Ammon's horn (tissue), 1 donor: Measurements from ENCODE around the gene FAM219A.

Source experiments
- DNase-seq: peaks from one replicate; pipeline ENCODE4 v3.0.0-alpha.2; 2016; ENCODE audit warnings: low spot score

Gene FAM219A

DNA sequence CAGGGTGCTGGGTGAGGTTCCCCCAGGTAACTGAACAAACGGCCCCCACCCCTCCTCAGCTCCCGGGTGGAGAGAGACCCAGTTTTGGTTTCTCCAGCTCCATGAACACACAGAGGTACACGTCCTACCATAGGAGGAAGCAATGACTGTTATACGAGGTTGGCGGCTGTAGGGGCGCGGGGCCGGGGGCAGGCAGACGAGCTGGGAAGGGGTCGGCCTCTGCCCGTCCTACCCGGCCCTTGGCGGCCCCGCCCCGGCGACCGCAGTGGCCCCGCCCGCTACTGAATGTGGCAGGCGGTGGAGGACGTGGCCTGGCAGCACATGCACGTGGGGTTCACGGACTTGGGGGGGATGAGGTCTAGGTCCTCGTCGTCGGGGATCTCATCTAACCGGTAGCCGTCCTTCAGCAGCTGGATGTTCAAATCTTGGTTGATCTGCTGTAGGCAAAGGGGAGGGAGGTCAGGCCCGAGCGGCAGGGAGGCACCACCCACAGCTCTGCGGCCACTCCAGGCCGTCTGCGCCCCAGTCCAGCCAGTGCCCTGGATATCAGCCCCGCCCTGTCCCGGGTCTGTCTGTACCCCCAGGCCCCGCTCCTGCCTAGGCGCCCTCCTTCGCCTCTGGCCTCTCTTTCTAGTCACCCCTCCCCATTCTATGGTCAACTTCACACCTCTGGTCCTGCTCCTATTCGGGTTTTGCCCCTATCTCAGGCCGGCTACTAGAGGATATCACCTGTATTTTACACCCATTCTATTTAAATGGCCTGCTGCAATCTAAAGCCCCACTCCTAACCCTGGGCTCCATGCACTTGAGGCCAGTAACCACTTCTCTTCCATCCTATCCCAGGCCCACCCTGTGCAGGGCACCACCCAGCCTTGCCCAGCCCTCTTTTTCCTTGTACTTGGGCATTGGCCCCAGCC, 57.4 kb downstream of the FAM219A start:
- DNase-seq = no peak

- no peak for DNase-seq
These were observed 58.1 kb downstream of the FAM219A start for GRCh38 chr9:34400275-34400674.

DNA sequence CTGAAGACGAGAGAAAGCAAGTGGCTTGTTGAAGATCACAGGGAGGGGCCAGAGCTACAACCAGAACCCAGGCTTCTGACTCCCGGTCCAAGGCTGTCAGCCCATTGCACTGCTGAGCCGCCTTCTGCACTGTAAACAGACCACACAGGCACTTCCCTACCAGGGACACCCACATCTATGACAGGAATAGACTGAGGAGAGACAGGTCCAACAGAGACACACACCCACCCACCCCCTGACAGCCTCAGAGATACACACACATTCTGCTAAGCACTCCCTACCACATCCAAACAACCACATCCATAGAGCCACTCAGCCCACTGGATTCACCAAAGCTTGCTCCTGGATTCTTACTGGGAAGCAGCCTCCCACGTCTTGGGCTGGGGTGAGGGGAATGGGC, 58.6 kb downstream of the FAM219A start:
- peak; percentile 55 for DNase-seq

DNA sequence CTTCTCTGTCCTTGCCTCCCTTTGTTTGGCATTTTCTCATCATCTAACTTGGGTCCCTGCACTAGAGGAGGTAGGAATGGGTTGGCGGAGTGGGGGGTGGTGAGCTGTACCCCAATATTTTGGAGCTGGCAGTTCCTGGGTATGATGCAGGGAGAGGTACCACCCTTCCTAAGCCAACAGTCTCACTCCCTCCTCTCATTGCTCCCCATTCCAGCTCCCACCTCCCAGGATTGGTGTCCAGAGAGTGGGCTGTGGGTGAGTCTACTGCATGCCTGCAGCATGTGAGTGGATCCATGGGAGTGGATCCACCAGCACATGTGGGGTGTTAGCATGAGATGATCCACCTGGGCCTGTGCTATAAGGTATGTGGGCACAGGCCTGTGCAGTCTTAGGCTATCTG, 59.5 kb downstream of the FAM219A start:
- DNase-seq = no peak

GRCh38 chr9:34396276-34397214, 61.8 kb downstream of the FAM219A start:
- no peak for DNase-seq

DNA sequence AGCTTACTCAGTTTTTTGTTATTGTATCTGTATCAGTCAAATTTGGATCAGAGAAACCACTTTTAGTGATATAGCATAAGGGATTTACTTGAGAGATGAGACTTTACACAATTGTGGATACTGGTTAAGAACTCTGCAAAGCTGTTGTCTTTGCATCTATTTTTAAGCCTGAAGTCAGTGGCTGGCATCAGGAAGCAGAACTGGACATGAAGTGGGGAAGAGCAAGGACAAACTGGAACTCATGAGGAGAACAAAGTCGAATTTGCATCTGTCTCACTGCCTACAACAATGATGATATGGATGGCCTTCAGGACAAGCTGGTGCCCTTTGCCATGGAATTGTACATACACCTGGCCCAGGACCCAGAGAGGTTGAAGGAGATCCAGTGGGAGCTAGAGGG, 65.9 kb downstream of the FAM219A start:
- DNase-seq = no peak

DNA sequence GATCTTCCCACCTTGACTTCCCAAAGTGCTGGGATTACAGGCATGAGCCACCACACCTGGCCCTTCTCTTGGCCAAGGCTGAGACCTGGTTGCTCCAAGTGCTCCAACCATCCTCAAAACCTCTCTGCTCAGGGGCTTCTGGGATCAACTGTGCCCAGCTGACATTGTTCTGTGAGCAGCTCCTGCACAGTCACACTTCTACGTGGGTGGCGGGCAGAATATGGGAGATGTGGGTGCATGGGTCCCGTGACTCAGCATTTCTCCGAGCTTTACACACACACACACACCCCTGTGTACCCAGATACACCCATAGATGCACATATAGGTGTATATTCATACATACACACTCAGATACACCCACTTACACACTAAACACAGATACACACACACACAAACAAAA, 71.1 kb downstream of the FAM219A start:
- DNase-seq = no peak

DNA sequence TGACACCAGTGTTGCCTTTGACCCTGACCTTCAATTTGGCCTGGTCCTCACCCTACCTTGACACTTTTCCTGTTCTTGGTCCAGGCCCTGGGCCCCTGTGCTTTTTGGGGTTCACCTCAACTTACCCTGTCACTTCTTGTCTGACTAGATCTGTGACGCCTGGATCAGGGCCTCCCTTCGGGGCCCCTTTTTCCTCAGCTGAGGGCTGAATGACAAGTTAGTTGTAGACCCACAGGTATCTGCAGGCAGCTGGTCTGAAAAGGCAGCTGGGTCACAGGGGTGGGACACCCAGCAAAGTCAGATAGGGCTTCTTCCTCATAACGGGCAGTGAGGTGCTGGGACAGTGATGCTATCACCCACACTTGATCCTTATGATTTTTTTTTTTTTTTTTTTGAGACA, 71.7 kb downstream of the FAM219A start:
- no peak for DNase-seq

GRCh38 chr9:34385561-34386230, 72.7 kb downstream of the FAM219A start:
- DNase-seq = no peak

GRCh38 chr9:34384368-34385165, 73.8 kb downstream of the FAM219A start:
- DNase-seq = no peak

- DNase-seq = no peak
These were observed 74.5 kb downstream of the FAM219A start for GRCh38 chr9:34383904-34384303.

- no peak for DNase-seq
These were observed 75.5 kb downstream of the FAM219A start for GRCh38 chr9:34382879-34383278.

- DNase-seq = no peak
These were observed 76.3 kb downstream of the FAM219A start for GRCh38 chr9:34382054-34382453.

- peak; percentile 33 for DNase-seq
These were observed 77.0 kb downstream of the FAM219A start for GRCh38 chr9:34381323-34381722.

- peak; percentile 80 for DNase-seq
These were observed 77.7 kb downstream of the FAM219A start for GRCh38 chr9:34380511-34381315.

- DNase-seq = no peak
These were observed 78.3 kb downstream of the FAM219A start for GRCh38 chr9:34380034-34380510.

- peak; percentile 94 for DNase-seq
These were observed 78.9 kb downstream of the FAM219A start for GRCh38 chr9:34379334-34380033.

DNA sequence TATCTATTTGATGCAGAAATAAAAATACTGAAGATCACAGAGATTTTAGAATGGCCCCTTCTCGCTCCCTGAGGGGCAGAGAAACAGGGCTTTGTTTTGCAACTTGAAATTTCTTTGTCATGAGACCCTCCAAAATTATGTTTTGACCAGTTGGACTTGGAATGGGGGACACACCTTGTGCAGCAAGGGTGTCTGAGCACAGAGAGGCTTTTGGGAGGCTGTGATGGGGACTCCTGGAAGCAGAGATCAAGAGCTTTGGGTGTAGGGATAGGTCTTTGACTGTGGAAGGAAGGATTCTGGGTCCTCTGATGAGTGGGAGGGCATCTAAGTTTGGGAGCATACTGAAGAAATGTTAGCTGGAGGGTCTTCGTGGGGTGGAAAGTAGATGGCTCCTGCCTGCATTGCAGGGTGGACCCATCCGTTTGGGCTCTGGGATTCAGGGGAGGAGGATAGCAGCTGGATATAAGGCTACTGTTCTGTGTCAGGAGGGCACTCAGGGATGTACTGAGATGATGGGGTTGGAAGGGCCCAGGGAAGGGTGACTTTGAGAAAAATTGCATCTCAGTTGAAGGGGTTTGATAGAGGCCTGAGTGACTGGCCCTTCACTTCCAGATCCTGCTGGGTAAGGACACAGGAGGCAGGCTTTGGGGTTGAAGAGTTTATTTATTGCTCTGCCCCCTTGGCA, 79.9 kb downstream of the FAM219A start:
- no peak for DNase-seq

- peak; percentile 30 for DNase-seq
These were observed 81.0 kb downstream of the FAM219A start for GRCh38 chr9:34377404-34377746.
